BJ (cell line): ENCODE measurements around the gene JUND. TPM values are rescaled to one million over a fixed set of nuclear protein-coding genes. Genes with fewer than 3 reads are reported as not detected.

ENCODE experiments used
- CTCF ChIA-PET: fragments of 350-600 bp; formaldehyde crosslinking; extraction: SDS; loops from one replicate; lab custom pipeline; 2021; ENCODE audit warnings: antibody characterized with exemption, inconsistent platforms; lab: Yijun Ruan, JAX
- POLR2A ChIA-PET: fragments of 300-600 bp; sonication (Branson Sonifier 250); formaldehyde crosslinking; extraction: SDS; loops from one replicate; lab custom pipeline; 2021; ENCODE audit warnings: antibody characterized with exemption; lab: Charles Lee
- DNase-seq: peaks from one replicate; pipeline ENCODE4 v3.0.0-alpha.2; 2011; ENCODE audit warnings: low read depth
- H3K27me3 ChIP-seq: 2 replicates; pipeline ENCODE4 v1.6.0; 2011; ENCODE audit warnings: low read length; ENCODE audit not compliant: control insufficient read depth, insufficient read depth
- H3K36me3 ChIP-seq: 2 replicates; pipeline ENCODE4 v1.5.1; 2011; ENCODE audit warnings: low read length; ENCODE audit not compliant: control insufficient read depth, insufficient read depth
- H3K4me3 ChIP-seq: 2 replicates; pipeline ENCODE4 v1.5.1; 2011; ENCODE audit warnings: low read depth, mild to moderate bottlenecking, control low read depth, low read length
- CTCF ChIP-seq: IDR thresholded peaks from 2 replicates; pipeline ENCODE4 v1.5.1; 2011; ENCODE audit warnings: low read depth, mild to moderate bottlenecking, control low read depth, inconsistent platforms, low read length, moderate library complexity; ENCODE audit not compliant: insufficient read depth
- polyA plus RNA-seq: library from polyadenylated mRNA; depleted of rRNA; stranded (reverse); fragments of >200 nt; gene quantifications from 2 replicates; pipeline ENCODE4 v1.2.3, GENCODE V29; 2011

Gene JUND
- polyA plus RNA-seq, 1 experiment: 124 TPM

DNA sequence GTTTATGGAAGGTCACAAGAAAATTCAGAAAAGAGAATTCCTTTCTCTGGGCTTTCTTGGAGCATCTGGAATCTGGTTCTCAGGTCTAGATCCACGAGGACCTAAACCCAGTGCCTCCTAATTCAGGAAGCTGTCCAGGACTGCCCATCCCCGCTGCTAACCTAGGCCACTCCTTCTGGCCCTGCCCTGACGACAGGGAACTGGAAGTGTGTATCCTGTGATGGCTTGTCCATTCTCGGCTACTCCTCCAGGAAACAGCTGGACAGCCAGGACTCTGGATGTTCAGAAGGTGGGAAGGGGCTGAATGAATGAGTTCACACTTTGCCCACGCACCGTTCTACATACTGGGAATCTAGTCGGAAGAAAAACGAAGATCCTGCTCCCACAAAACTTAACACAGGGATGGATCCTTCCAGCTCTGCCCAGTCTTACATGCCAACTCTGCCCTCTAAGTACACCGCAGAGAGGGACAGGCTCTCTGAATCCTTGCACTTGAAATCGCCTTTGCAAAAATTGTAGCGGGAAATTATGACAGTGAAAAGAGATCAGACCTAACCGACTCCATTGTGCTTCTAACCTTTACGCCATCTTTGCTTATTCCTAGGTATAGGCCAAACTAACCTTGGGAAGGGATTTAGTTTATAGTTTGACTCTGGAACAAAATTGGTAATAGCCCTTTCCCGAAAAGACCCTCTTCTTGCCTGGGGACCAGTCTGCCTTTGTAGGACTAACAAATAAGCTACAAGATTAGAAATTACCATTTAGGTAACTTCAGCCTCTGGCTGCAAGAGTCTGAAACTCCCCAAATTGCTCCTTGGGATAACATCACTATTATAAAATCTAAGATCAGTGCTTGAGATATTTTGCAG, 39.7 kb upstream of the JUND start:
- DNase-seq: no peak
- TF ChIP-seq CTCF: no peak
- no peaks in the 10 kb centered on the region; the same call in 1 of the 2 replicates for H3K36me3 ChIP-seq
- POLR2A ChIA-PET: interaction anchor here (1.0 kb wide), 1 partner anchor 40 kb away, joined by 7 read pairs; the partner anchor contains the start of gene JUND
- no peaks in the 10 kb centered on the region for H3K27me3 ChIP-seq
- H3K4me3 ChIP-seq: no peak overlapping the region
- CTCF ChIA-PET: interaction anchor here (1.2 to 3.8 kb wide), 7 partner anchors 15 to 69 kb away, joined by 3 to 55 read pairs (median 5); partner anchors contain the start of genes IQCN and JUND

GRCh38 chr19:18319591-18320135, 38.2 kb upstream of the JUND start:
- Histone ChIP-seq H3K4me3 (no peak overlapping the region), H3K36me3 (peaks cover 3% of the 10 kb centered on the region; the same call in 1 of the 2 replicates), H3K27me3 (no peaks in the 10 kb centered on the region)
- POLR2A ChIA-PET: no interaction called here
- CTCF ChIA-PET: interaction anchor here (0.7 to 4.1 kb wide), 5 partner anchors 9 to 41 kb away, joined by 3 to 55 read pairs (median 5); partner anchors contain the start of gene JUND
- TF ChIP-seq CTCF: no peak
- DNase-seq: no peak

- CTCF ChIA-PET: interaction anchor here (1.5 to 4.1 kb wide), 4 partner anchors 10 to 39 kb away, joined by 3 to 31 read pairs (median 7); partner anchors contain the start of gene JUND
- H3K27me3 ChIP-seq: no peaks in the 10 kb centered on the region
- DNase-seq: no peak
- no peak for TF ChIP-seq CTCF
- peaks cover 3% of the 10 kb centered on the region; the same call in 1 of the 2 replicates for H3K36me3 ChIP-seq
- no peak overlapping the region for H3K4me3 ChIP-seq
- POLR2A ChIA-PET: no interaction called here
These were observed 36.8 kb upstream of the JUND start for GRCh38 chr19:18317961-18318800.

DNA sequence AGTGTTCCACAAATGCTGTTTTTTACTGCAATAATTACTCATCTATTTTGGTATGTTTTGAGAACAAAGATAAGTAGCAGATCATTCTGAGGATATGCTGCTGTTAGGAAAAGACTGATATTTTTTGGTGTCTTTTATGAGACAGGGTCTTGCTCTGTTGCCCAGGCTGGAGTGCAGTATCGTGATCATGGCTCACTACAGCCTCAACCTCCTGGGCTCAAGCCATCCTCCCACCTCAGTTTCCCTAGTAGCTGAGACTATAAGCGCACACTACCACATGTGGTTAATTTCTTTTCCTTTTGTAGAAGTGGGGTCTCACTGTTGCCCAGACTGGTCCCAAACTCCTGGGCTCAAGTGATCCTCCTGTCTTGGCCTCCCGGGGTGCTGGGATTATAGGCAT, 32.0 kb upstream of the JUND start:
- CTCF ChIA-PET: interaction anchor here (1.2 to 2.4 kb wide), 4 partner anchors 8 to 35 kb away, joined by 3 to 13 read pairs (median 5); no protein-coding TSS in a partner anchor
- Histone ChIP-seq H3K4me3 (no peak overlapping the region), H3K36me3 (peaks cover 14% of the 10 kb centered on the region), H3K27me3 (no peaks in the 10 kb centered on the region)
- TF ChIP-seq CTCF: no peak
- no peak for DNase-seq
- POLR2A ChIA-PET: no interaction called here
